OCI-LY3 (cell line): ENCODE measurements around the gene POFUT2.

Source experiments
- H2AFZ ChIP-seq: fragments of 200-600, 300-600 bp; shearing (Covaris generic); 2 replicates; pipeline ENCODE4 v1.6.0; 2014; ENCODE audit warnings: antibody characterized with exemption, low read depth, low read length
- H3K27ac ChIP-seq: fragments of 200-600, 300-600 bp; sonication (generic); 2 replicates; pipeline ENCODE4 v1.5.1; 2014; ENCODE audit warnings: mild to moderate bottlenecking, low read length, moderate library complexity, mixed read lengths
- H3K27me3 ChIP-seq: fragments of 200-600, 300-600 bp; sonication (generic); 2 replicates; pipeline ENCODE4 v1.6.1; 2014; ENCODE audit warnings: low read depth, low read length, mixed read lengths
- H3K36me3 ChIP-seq: fragments of 200-600, 300-600 bp; sonication (generic); replicated peaks from 2 replicates; pipeline ENCODE3; 2014; ENCODE audit warnings: low read depth, low read length, mixed read lengths
- H3K4me1 ChIP-seq: fragments of 300-600, 200-600 bp; sonication (generic); 2 replicates; pipeline ENCODE4 v1.6.1; 2014; ENCODE audit warnings: low read length, mixed read lengths
- H3K4me2 ChIP-seq: fragments of 200-600, 300-600 bp; sonication (generic); 2 replicates; pipeline ENCODE4 v1.6.1; 2014; ENCODE audit warnings: low read length, mixed read lengths
- H3K4me3 ChIP-seq: fragments of 300-600, 200-600 bp; sonication (generic); 2 replicates; pipeline ENCODE4 v1.5.1; 2014; ENCODE audit warnings: antibody characterized with exemption, mild to moderate bottlenecking, low read length, moderate library complexity
- H3K79me2 ChIP-seq: fragments of 300-600, 200-600 bp; shearing (Covaris generic); 2 replicates; pipeline ENCODE4 v1.6.1; 2014; ENCODE audit warnings: mild to moderate bottlenecking, low read length, mixed read lengths
- H3K9ac ChIP-seq: fragments of 300-600, 200-600 bp; shearing (Covaris generic); 2 replicates; pipeline ENCODE4 v1.6.0; 2014; ENCODE audit warnings: mild to moderate bottlenecking, low read length, moderate library complexity
- H3K9me3 ChIP-seq: fragments of 200-600, 300-600 bp; shearing (Covaris generic); 2 replicates; pipeline ENCODE4 v1.6.1; 2014; ENCODE audit warnings: low read length, mixed read lengths; ENCODE audit not compliant: insufficient read depth
- H4K20me1 ChIP-seq: fragments of 200-600, 300-600 bp; sonication (generic); 2 replicates; pipeline ENCODE4 v1.6.1; 2016; ENCODE audit warnings: low read length, mixed read lengths; ENCODE audit not compliant: insufficient read depth
- CTCF ChIP-seq: fragments of 200-600, 300-600 bp; sonication (generic); IDR thresholded peaks from 2 replicates; pipeline ENCODE4 v1.5.1; 2014; ENCODE audit warnings: antibody characterized with exemption, low read length, low read depth
- EZH2phosphoT487 ChIP-seq: fragments of 200-600 bp; shearing (Covaris generic); IDR thresholded peaks from 2 replicates; pipeline ENCODE4 v1.6.1; 2018; ENCODE audit warnings: antibody characterized with exemption, mixed run types, low read depth

Gene POFUT2

GRCh38 chr21:45228656-45229240, 58.9 kb downstream of the POFUT2 start:
- no peak overlapping the region for H3K4me3 ChIP-seq
- peaks cover 11% of the 10 kb centered on the region; the same call in 1 of the 2 replicates for H3K27me3 ChIP-seq
- peaks cover 5% of the 10 kb centered on the region; the same call in 1 of the 2 replicates for H3K4me1 ChIP-seq
- H3K27ac ChIP-seq, result no peak overlapping the region
- no peaks in the 10 kb centered on the region for H3K9me3 ChIP-seq
- TF ChIP-seq EZH2phosphoT487 (no peak), CTCF (no peak)
- no peak overlapping the region for H2AFZ ChIP-seq
- no peaks in the 10 kb centered on the region for H3K36me3 ChIP-seq
- no peaks in the 10 kb centered on the region for H4K20me1 ChIP-seq
- no peak overlapping the region for H3K4me2 ChIP-seq
- H3K79me2 ChIP-seq, result no peaks in the 10 kb centered on the region
- no peak overlapping the region for H3K9ac ChIP-seq

DNA sequence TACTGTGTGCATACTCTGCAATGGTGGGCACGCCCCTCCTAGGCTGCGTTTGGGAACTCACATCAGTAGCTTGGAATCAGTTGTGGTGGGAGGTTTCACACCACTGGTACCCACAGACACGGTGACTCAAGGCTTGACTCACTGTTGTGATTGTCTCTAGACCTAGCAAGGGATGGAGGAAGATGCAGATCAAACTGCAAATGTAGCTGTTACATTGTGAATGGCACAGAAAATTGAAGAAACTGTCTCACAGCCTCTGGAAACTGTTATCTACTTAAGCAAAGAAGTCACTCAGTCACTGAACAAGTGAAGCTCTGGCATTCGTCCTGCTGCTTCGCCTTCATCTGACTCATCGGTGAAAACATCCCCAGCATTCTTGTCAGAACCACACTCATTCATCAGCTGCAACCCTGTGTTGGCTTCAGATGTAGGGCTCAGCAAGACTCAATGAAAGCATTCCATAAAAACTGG, 59.5 kb downstream of the POFUT2 start:
- TF ChIP-seq EZH2phosphoT487 (no peak), CTCF (no peak)
- Histone ChIP-seq H3K36me3 (no peaks in the 10 kb centered on the region), H3K4me2 (no peak overlapping the region), H3K4me3 (no peak overlapping the region), H2AFZ (no peak overlapping the region), H3K27ac (no peak overlapping the region), H3K9me3 (no peaks in the 10 kb centered on the region), H4K20me1 (no peaks in the 10 kb centered on the region), H3K27me3 (peaks cover 11% of the 10 kb centered on the region; the same call in 1 of the 2 replicates), H3K4me1 (peaks cover 5% of the 10 kb centered on the region; the same call in 1 of the 2 replicates), H3K9ac (no peak overlapping the region), H3K79me2 (no peaks in the 10 kb centered on the region)

- no peaks in the 10 kb centered on the region for H3K36me3 ChIP-seq
- H3K4me1 ChIP-seq, result peaks cover 5% of the 10 kb centered on the region; the same call in 1 of the 2 replicates
- no peaks in the 10 kb centered on the region for H3K9me3 ChIP-seq
- H3K4me3 ChIP-seq, result no peak overlapping the region
- H3K79me2 ChIP-seq, result no peaks in the 10 kb centered on the region
- TF ChIP-seq CTCF, result no peak
- TF ChIP-seq EZH2phosphoT487, result no peak
- H2AFZ ChIP-seq, result no peak overlapping the region
- H3K9ac ChIP-seq, result no peak overlapping the region
- H3K27me3 ChIP-seq, result peaks cover 8% of the 10 kb centered on the region; the same call in 1 of the 2 replicates
- H3K27ac ChIP-seq, result no peak overlapping the region
- no peak overlapping the region for H3K4me2 ChIP-seq
- no peaks in the 10 kb centered on the region for H4K20me1 ChIP-seq
These were observed 60.0 kb downstream of the POFUT2 start for GRCh38 chr21:45227735-45228134.

DNA sequence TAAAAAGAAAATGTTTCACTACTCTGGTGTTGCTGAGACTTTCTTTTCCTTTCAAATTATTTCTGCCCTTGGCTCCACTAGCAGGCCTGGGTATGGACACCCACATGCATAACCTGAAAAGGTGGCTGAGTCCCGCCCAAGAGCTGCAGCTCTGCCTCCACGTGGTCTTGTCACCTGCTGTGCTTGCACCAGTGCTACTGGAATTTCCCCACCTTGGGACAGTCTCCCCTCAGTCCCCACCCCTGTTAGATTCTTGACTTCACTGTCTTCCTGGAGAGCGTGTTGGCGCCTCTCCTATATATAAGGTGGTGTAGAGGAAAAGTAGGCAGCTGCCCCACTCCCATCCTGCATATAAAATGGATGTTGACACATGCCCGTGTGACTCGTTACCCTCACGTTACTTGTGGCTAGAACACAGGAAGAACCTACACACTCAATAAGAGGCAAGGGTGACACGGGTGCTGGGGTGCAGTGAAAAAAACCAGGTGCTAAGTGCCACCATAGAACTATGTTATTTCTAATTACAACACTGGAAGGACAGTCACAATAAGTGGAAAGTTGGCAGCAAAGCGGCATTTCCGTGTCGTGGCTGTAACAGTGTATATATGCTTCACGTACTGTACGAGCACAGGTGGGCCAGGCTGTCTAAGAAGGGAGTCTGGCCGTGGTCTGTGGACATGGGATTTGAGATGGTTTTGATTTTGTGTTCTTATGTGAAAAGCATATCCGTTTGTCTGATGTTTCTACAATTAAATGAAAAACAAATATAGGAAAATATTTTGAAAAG, 61.0 kb downstream of the POFUT2 start:
- Histone ChIP-seq H3K79me2 (no peaks in the 10 kb centered on the region), H3K4me1 (peaks cover 5% of the 10 kb centered on the region; the same call in 1 of the 2 replicates), H3K36me3 (no peaks in the 10 kb centered on the region), H3K9ac (no peak overlapping the region), H3K27ac (no peak overlapping the region), H4K20me1 (no peaks in the 10 kb centered on the region), H2AFZ (no peak overlapping the region), H3K27me3 (no peaks in the 10 kb centered on the region), H3K4me2 (no peak overlapping the region), H3K9me3 (no peaks in the 10 kb centered on the region), H3K4me3 (no peak overlapping the region)
- no peak for TF ChIP-seq EZH2phosphoT487
- TF ChIP-seq CTCF, result no peak
